ENCODE results near the gene VSIG10. TPM values are rescaled to one million over a fixed set of nuclear protein-coding genes. Genes with fewer than 3 reads are reported as not detected.
"Not testable (repeated sequence)": the region's sequence is repeated elsewhere in the genome, so short reads cannot be mapped to it uniquely, and the experiment has no call there.

Gene VSIG10
- total RNA-seq, 6 experiments from 2014 or later, result 13.1 to 31.3 (median 20.1) TPM

- TF ChIP-seq POLR2A (IDR thresholded peaks at IDR 0.05), result no peak
- TF ChIP-seq, protein P1, sequence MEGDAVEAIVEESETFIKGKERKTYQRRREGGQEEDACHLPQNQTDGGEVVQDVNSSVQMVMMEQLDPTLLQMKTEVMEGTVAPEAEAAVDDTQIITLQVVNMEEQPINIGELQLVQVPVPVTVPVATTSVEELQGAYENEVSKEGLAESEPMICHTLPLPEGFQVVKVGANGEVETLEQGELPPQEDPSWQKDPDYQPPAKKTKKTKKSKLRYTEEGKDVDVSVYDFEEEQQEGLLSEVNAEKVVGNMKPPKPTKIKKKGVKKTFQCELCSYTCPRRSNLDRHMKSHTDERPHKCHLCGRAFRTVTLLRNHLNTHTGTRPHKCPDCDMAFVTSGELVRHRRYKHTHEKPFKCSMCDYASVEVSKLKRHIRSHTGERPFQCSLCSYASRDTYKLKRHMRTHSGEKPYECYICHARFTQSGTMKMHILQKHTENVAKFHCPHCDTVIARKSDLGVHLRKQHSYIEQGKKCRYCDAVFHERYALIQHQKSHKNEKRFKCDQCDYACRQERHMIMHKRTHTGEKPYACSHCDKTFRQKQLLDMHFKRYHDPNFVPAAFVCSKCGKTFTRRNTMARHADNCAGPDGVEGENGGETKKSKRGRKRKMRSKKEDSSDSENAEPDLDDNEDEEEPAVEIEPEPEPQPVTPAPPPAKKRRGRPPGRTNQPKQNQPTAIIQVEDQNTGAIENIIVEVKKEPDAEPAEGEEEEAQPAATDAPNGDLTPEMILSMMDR (IDR thresholded peaks at IDR 0.05), result no peak
- 73% methylated on average over 3 of the region's 3 CpGs for WGBS (ENCODE audit: insufficient coverage, low coverage, low lambda C conversion rate, missing lambda C conversion rate)
- Histone ChIP-seq H3K36me3 (no peaks in the 10 kb centered on the region), H3K27ac (no peak overlapping the region), H3K4me1 (peaks cover 0 to 5% (median 0%) of the 10 kb centered on the region in 4 donors), H3K27me3 (no peaks in the 10 kb centered on the region), H3K9me3 (no peaks in the 10 kb centered on the region), H3K4me3 (no peak overlapping the region)
- DNase-seq (no peak), ATAC-seq (no peak)
- intact Hi-C loops (cut with DNase I), result no loop called here
Measured at GRCh38 chr12:118094039-118094438, 9.8 kb downstream of the VSIG10 start.

GRCh38 chr12:118089782-118090181, 14.0 kb downstream of the VSIG10 start:
- no peak overlapping the region for H3K27ac ChIP-seq

DNA sequence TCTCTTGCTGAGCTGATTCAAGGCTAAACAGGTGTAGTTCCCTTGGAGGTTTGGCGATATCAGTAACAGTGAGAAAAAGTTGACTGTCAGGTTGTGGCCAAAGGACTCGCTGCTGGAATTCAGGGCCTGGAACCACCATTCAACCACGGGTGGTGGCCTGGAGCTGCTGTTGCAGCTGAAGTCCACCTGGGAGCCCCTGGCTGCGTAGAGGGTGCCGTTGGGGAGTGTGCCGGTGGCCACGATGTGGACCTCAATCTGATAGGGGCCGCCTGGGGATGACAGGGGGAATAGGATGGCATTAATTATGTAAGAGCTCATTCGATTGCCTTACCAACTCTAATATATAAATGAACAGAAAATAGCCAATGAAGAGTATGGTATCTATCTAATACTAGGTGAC, 21.6 kb downstream of the VSIG10 start:
- intact Hi-C loops (cut with DNase I), result no loop called here
- 82% methylated on average over 8 of the region's 9 CpGs for WGBS (ENCODE audit: insufficient coverage, low coverage, low lambda C conversion rate, missing lambda C conversion rate)

More at GRCh38 chr12:118089782-118090181, 14.0 kb downstream of the VSIG10 start:
- H3K36me3 ChIP-seq, result no peaks in the 10 kb centered on the region
- H3K4me1 ChIP-seq, result peaks cover 0 to 12% (median 0%) of the 10 kb centered on the region in 4 donors
- no peaks in the 10 kb centered on the region for H3K27me3 ChIP-seq
- H3K9me3 ChIP-seq, result no peaks in the 10 kb centered on the region
- no peak overlapping the region for H3K4me3 ChIP-seq
- TF ChIP-seq, protein P1 (IDR thresholded peaks at IDR 0.05), result no peak
- no peak for TF ChIP-seq POLR2A (IDR thresholded peaks at IDR 0.05)
- intact Hi-C loops (cut with DNase I), result no loop called here
- no peak for ATAC-seq
- DNase-seq, result no peak
- WGBS (ENCODE audit: insufficient coverage, low coverage, low lambda C conversion rate, missing lambda C conversion rate), result 87% methylated on average over 7 of the region's 9 CpGs

DNA sequence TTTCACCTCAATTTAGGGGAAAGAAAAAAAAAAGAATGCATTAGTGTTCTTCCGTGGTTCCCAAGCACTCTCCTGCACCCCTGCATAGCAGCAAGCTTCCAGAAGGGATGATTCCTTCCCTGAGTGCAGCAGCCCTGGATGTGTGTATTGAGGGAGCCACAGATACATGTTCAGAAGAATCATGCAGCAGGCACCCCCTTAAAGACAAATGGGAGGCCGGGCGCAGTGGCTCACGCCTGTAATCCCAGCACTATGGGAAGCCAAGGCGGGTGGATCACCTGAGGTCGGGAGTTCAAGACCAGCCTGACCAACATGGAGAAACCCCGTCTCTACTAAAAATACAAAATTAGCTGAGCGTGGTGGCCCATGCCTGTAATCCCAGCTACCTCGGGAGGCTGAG, 22.3 kb downstream of the VSIG10 start:
- H3K4me1 ChIP-seq; ATAC-seq; DNase-seq; H3K27me3 ChIP-seq; H3K9me3 ChIP-seq; H3K27ac ChIP-seq; intact Hi-C loops (cut with DNase I); H3K4me3 ChIP-seq: not testable (repeated sequence)
- 84% methylated on average over 5 of the region's 9 CpGs for WGBS (ENCODE audit: insufficient coverage, low coverage, low lambda C conversion rate, missing lambda C conversion rate)
- peaks cover 0 to 11% (median 2%) of the 10 kb centered on the region in 4 donors for H3K36me3 ChIP-seq

More for the DNA sequence above, 21.6 kb downstream of the VSIG10 start:
- no peaks in the 10 kb centered on the region for H3K4me1 ChIP-seq
- ATAC-seq (no peak), DNase-seq (no peak)
- H3K4me3 ChIP-seq, result no peak overlapping the region
- H3K27me3 ChIP-seq, result no peaks in the 10 kb centered on the region
- no peak overlapping the region for H3K27ac ChIP-seq
- H3K9me3 ChIP-seq, result no peaks in the 10 kb centered on the region
- TF ChIP-seq, protein P1 (IDR thresholded peaks at IDR 0.05), result no peak
- TF ChIP-seq POLR2A (IDR thresholded peaks at IDR 0.05), result no peak
- H3K36me3 ChIP-seq, result peaks cover 0 to 11% (median 2%) of the 10 kb centered on the region in 4 donors

DNA sequence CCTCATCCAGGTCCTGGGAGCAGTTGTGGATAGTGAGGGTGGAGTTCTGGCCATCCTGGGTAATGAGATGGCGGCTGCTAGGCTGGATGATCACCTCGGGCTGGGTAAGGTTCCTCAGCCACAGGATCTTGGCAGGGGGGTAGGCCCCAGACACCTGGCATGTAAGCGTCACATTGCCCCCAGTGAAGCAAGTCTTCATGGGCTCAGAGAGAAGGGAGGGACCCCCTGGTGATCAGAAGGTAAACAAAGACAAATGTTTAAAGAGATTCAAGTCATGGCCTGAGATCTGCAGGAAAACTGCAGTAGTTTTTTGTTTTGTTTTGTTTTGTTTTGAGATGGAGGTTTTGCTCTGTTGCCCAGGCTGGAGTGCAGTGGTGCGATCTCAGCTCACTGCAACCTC, 30.0 kb downstream of the VSIG10 start:
- H3K4me3 ChIP-seq, result no peak overlapping the region
- TF ChIP-seq POLR2A (IDR thresholded peaks at IDR 0.05), result no peak
- TF ChIP-seq, protein P1 (IDR thresholded peaks at IDR 0.05), result no peak
- no peak overlapping the region for H3K27ac ChIP-seq
- no peak for ATAC-seq
- 93% methylated on average over 3 of the region's 4 CpGs for WGBS (ENCODE audit: insufficient coverage, low coverage, low lambda C conversion rate, missing lambda C conversion rate)
- no peaks in the 10 kb centered on the region for H3K9me3 ChIP-seq
- intact Hi-C loops (cut with DNase I), result no loop called here
- no peaks in the 10 kb centered on the region for H3K36me3 ChIP-seq
- H3K4me1 ChIP-seq, result no peaks in the 10 kb centered on the region
- no peaks in the 10 kb centered on the region for H3K27me3 ChIP-seq
- no peak for DNase-seq

All from right lobe of liver (tissue), 6 donors.